Lower leg skin (tissue), 4 donors: ENCODE measurements around the gene DEPDC1. TPM values are rescaled to one million over a fixed set of nuclear protein-coding genes. Genes with fewer than 3 reads are reported as not detected.
"Not testable (repeated sequence)": the region's sequence is repeated elsewhere in the genome, so short reads cannot be mapped to it uniquely, and the experiment has no call there.

Source experiments
- DNase-seq, 2 donors: peaks; one replicate each; pipeline ENCODE4 v3.0.0-alpha.2; 2019; ENCODE audit warnings: low spot score in 2 of 2
- H3K4me3 ChIP-seq: fragments of 200-600 bp; sonication (generic); 2 replicates; pipeline ENCODE4 v1.5.1; 2017; ENCODE audit warnings: mild to moderate bottlenecking, low read depth; ENCODE audit not compliant: poor library complexity, severe bottlenecking
- POLR2A ChIP-seq, 2 donors: fragments of 450-650 bp; IDR thresholded peaks; one replicate each; pipeline ENCODE4 v1.6.1; 2016 to 2017; ENCODE audit warnings: antibody characterized with exemption in 2 of 2, mild to moderate bottlenecking in 1 of 2, moderate library complexity in 1 of 2
- WGBS, 2 donors: methylation state at CpG; one replicate each; pipeline ENCODE4 v1.1.5; 2018; 5-methylcytosine and 5-hydroxymethylcytosine counted together
- intact Hi-C: fragments of 100-400 bp; cut with DNase I; formaldehyde crosslinking; loops from one replicate; pipeline ENCODE4 v1.15.0; 2023; ENCODE audit warnings: low total_unique reads
- total RNA-seq, 4 donors: library from RNA; depleted of rRNA; stranded (reverse); fragments of >200 nt; gene quantifications; one replicate each; pipeline ENCODE4 v1.1.0, GENCODE V29; 2016
- TF ChIP-seq, protein P1 (sequence below), 3 donors: fragments of 450-650 bp; IDR thresholded peaks; one replicate each; pipeline ENCODE4 v1.5.1; 2016; ENCODE audit warnings: antibody characterized with exemption in 3 of 3, mild to moderate bottlenecking in 3 of 3, moderate library complexity in 2 of 3

Gene DEPDC1
- total RNA-seq, 4 donors from 2014 or later, result 1.3 to 6.5 (median 2.0) TPM

DNA sequence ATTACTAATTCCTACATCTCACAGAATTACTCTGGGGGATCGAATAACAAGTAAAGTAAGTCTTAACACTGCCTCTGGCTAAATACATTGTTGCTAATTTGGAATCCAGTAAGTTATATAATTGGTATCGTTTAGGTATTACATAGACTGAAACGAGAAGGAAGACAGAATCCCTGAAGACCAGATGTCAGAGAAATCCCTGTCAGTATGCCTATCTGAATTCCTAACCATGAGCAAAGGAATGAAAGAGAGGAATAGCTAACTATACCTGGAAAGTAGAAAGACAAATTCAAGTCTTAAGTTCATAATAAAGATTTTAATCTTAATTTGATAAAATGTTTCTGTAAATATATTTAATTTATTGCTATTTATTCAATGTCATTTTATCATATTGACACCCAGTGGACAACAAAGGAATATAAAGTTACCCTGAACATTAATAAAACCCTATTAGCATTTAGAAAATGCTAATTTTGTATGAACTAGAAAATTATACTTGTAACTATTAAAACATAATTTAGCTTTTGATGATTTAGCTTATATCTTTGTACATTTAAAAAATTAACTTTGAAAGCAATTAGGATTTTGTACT lies 11.4 kb downstream of the DEPDC1 start:
- 33 to 48% methylated on average over 3 of the region's 3 CpGs for WGBS, 2 donors
- H3K4me3 ChIP-seq, result no peak overlapping the region
- no peak for DNase-seq
- TF ChIP-seq POLR2A (IDR thresholded peaks at IDR 0.05), result no peak
- TF ChIP-seq, protein P1, sequence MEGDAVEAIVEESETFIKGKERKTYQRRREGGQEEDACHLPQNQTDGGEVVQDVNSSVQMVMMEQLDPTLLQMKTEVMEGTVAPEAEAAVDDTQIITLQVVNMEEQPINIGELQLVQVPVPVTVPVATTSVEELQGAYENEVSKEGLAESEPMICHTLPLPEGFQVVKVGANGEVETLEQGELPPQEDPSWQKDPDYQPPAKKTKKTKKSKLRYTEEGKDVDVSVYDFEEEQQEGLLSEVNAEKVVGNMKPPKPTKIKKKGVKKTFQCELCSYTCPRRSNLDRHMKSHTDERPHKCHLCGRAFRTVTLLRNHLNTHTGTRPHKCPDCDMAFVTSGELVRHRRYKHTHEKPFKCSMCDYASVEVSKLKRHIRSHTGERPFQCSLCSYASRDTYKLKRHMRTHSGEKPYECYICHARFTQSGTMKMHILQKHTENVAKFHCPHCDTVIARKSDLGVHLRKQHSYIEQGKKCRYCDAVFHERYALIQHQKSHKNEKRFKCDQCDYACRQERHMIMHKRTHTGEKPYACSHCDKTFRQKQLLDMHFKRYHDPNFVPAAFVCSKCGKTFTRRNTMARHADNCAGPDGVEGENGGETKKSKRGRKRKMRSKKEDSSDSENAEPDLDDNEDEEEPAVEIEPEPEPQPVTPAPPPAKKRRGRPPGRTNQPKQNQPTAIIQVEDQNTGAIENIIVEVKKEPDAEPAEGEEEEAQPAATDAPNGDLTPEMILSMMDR (IDR thresholded peaks at IDR 0.05), result no peak
- intact Hi-C loops, result no loop called here

DNA sequence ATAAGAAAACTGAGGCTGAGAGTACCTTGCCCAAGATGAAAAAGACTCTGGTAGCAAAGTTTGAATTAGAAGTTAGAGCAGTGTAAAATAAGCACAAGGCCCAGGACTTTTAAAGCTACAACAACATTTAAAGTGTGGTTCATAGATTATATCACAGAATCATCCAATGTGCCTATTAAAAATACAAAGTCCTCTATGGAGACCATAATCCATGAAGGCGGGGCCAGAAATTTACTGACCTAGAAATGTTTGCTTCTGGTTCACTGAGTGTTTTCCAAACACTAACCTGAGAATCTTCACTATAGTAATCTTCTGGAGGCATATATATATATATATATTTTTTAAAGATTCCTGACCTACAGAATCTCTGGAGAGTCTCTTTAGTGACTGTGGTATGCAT lies 12.3 kb downstream of the DEPDC1 start:
- WGBS, 2 donors, result 97% methylated on average over 1 of the region's 1 CpG
- intact Hi-C loops, result no loop called here
- no peak overlapping the region for H3K4me3 ChIP-seq
- TF ChIP-seq, protein P1 (IDR thresholded peaks at IDR 0.05), result no peak
- TF ChIP-seq POLR2A (IDR thresholded peaks at IDR 0.05), result no peak
- DNase-seq, result no peak

DNA sequence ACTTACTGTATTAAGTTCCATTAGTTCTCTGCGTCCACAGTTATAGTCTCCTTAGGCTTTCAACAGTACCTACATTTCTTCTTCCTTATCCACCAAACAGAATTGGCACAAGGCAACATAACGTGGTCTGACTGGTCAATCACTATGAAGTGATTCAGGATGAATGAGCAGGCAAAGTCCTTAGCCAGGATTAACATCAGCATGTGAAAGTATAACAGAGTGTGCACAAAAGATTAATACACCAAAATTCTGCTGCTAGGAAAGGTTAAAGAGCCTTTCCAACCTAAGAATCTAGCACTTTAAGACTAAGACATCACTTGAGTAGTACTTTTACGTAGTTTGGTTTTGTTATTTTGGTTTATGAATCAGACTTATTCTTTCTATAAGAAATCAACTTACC lies 15.8 kb downstream of the DEPDC1 start:
- no peak for DNase-seq
- intact Hi-C loops, result no loop called here
- WGBS, 2 donors, result 75 to 92% methylated on average over 3 of the region's 3 CpGs
- H3K4me3 ChIP-seq, result no peak overlapping the region
- no peak for TF ChIP-seq POLR2A (IDR thresholded peaks at IDR 0.05)
- TF ChIP-seq, protein P1 (IDR thresholded peaks at IDR 0.05), result no peak

DNA sequence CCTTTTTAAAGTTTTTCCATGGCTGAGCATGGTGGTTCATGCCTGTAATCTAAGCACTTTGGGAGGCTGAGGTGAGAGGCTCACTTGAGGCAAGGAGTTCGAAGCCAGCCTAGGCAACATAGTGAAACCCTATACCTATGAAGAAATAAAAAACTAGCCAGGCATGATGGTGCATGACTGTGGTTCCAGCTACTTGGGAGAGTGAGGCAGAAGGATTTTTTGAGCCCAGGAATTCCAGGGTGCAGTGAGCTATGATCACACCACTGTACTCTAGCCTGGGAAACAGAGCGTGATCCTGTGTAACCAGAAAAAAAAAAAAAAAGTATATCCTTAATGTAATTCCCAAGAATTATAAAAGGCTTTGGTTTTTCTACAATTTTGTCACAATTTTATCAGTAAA lies 17.4 kb downstream of the DEPDC1 start:
- WGBS, 2 donors, result 94 to 96% methylated on average over 2 of the region's 2 CpGs
- H3K4me3 ChIP-seq, result no peak overlapping the region
- DNase-seq, result no peak
- TF ChIP-seq POLR2A (IDR thresholded peaks at IDR 0.05), result no peak
- TF ChIP-seq, protein P1 (IDR thresholded peaks at IDR 0.05), result no peak
- intact Hi-C loops, result no loop called here

DNA sequence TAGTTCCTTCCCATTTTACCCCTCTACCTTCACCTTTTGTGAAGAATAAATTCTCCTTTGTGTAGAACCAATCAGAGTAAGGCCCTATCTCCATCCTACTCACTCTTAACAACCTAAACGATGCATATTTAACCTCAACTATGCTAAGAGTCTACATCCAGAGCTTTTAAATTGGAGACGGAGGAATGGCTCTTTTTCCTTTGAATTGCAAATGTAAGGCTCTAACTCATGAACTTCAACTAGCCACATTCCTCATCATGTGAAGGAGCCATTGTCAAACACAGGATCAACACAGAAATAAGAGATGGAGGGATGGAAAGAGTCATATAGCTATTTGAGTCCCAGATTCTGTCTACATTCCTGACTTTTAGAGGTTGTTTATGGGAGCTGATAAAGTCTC lies 18.2 kb downstream of the DEPDC1 start:
- no peak for TF ChIP-seq POLR2A (IDR thresholded peaks at IDR 0.05)
- TF ChIP-seq, protein P1 (IDR thresholded peaks at IDR 0.05), result no peak
- 94% methylated on average over 2 of the region's 2 CpGs for WGBS, 2 donors
- intact Hi-C loops, result no loop called here
- DNase-seq, result no peak
- no peak overlapping the region for H3K4me3 ChIP-seq

DNA sequence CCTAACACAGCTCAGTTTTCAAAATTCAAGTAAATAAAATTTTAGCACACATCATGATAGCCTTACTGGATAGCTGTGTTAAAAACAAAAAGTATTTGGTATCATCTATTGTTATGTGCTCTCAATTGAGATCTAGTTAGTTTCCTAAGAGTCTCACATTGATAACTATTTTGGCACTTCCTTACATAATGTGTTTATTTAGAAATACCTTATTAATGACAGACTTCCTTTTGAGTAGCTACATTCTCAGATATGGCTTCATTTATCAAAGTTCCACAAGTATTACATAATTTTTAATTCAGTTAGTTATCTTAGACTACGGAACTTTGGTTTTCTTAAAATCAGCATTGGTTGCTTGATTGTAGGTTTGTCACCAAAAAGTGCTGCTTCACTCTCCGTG lies 20.3 kb downstream of the DEPDC1 start:
- DNase-seq, intact Hi-C loops: not testable (repeated sequence)
- WGBS, 2 donors, result 88 to 94% methylated on average over 2 of the region's 2 CpGs

More for the DNA sequence above, 20.3 kb downstream of the DEPDC1 start:
- H3K4me3 ChIP-seq, result not testable (repeated sequence)
